GM21515 (cell line): Measurements from ENCODE around the gene PREX1.

Experiments
- ATAC-seq: cut with Tn5 transposase; IDR thresholded peaks from one replicate; pipeline ENCODE4 v1.9.1; 2021; ENCODE audit not compliant: unreplicated experiment

PREX1 gene

DNA sequence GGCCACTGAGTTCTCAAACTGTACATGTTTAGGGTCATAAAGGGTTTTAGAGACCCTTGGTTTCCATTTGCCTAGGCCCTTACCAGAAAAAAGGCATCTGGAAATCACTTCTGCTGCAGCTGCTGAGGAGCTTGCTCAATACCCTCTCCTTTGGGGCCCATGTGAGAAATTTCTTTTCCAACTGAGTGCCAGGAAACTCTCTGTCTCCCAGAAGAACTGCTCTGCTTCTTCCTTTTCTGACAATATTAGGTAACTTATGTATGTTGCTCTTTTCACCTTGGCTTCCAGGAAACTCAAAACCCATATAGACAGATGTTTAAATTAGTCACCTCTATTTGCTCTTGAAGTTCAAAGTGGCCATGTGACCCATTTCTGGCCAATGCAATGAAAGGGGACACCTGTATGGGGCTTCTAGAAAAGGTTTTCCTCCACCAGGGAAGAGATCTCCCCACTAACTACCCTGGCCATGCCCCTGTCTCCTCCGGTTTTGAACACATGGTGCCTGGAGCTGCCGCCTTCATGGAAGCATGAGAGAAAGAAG, 121.6 kb downstream of the PREX1 start:
- ATAC-seq: no peak

DNA sequence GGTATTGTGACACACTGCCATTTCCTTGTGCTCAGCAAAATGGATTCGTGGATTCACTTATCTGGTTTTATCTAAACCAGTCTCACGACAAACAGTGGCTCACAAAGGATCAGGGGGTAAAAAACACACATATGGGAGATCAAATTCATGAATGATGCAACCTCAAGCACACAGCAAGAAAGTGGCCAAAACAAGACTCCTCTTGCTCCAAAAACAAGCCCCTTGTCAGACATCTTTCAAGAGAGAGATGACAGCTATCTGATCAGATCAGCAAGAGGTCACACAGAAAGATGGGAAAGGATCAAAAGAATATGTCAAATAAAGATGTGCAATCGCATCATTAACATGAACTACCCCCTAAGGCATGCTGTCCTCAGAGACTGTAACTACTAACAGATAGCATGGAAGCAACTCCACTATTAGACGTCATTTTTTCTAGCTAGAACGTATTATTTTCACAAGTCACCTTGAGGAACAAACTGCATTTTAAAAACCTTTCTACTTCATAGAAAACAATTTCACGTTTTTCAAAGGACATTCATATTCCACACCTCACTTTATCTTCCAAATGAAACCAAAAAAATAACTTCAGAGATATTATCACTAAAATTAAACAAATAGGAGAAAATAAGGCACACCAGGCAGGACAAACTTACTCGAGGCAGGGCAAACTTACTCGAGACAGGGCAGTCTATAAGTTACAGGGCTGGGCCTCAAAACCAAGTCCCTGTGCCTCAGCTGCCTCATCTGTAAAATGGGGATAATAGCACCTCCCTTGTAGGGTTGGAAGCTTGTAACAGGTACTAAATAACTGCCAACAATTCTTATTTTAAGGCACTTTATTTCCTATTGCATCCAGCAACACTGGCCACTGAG, 122.3 kb downstream of the PREX1 start:
- no peak for ATAC-seq

DNA sequence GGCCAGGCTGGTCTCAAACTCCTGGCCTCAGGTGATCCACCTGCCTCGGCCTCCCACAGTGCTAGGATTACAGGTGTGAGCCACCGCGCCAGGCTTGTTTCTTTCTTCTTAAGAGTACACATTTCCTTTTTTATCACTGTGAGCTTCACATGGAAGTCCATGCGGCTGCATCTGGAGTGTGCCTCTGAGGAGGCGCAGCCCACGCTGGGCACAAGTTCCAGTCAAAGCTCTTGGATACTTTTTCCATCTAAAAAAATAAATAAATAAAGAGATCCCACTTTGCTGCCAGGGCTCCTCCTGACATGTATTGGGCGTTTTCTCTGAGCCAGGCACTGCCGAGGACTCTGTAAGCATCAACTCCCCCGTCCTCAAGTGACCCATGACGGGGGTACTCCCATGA, 123.0 kb downstream of the PREX1 start:
- no peak for ATAC-seq

DNA sequence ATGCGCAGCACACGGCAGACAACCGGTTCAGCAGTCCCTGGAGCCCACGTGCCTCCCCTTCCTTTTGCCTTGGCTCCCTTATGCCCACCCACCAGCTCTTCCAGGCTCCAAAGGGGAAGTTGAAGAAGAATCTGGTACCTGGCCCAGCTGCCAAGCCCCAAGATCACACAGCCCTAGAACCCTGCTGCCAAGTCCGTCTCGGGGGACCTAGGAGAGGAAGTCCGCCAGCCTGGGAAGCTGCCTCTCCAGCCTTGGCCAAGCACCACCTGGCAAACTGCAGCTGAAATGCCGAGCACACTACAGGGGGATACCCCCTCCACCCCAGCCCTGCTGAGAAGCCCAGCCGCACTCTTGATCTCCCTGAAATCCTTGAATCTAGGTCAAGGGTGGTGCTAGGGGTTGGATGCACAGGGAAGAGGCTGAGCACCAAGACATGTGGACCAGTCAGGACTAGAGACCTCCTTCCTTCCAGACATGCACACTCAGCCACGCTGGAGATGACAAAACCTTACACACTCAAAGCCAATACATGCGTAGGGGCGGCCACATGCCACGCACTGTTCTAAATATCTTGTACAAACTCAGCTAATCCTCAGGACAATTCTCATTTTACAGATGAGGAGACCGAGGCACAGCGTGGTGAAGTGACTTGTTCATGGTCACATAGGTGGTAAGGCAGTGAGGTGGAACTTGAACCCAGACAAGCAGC, 124.1 kb downstream of the PREX1 start:
- no peak for ATAC-seq

DNA sequence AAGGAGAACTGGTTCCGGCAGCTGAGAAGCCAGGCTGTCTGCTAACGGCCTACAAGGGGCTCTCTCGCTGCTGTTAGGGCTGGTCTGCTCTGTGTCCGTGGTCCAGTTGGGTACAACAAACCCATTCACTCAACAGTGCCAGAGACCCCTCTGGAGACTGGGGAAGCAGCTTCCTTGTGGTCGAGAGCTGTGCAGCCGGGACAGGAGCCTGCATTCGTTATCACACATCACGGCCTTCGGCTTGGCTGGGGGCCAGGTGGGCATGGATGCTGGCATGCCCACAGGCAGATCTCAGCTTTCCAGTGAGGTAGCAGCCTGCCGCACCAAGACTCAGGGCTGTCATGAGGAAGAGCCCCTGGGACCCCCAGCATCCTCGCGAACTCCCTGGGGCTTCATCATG, 124.7 kb downstream of the PREX1 start:
- ATAC-seq: no peak

DNA sequence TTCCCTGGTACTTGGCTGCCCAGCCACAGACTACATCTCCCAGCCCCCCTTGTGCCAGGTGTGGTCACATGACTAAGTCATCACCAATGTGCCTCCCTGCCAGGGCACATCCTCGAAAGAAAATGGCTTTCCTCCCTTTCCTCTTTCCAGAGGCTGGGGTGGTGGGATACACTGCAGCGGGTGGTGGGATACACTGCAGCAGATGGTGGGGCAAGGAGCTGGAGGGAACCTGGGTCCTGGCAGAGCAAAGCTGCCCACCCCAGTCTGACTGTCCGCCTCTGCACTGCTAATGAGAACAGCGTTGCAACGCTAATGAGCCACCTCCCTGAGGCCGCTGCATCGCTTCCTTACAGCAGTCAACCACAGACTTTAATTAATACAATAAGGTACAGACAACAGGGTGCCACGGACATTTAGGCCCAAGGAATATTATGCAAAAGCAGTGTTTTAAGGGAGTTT, 125.3 kb downstream of the PREX1 start:
- no peak for ATAC-seq

DNA sequence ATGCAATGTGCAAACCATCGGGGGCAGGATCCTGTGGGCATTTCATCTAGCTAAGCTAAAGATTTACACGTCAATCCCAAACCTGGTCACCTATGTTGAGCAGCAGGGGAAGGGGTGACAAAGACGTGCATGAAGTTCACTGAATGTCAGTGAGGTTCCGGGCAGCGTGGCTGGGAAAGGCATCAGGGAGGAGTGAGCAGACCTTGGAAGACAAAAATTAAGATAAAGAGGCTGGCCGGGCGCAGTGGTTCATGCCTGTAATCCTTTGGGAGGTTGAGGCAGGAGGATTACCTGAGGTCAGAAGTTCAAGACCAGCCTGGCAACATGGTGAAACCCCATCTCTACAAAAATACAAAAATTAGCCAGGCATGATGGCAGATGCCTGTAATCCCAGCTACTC, 126.1 kb downstream of the PREX1 start:
- no peak for ATAC-seq

DNA sequence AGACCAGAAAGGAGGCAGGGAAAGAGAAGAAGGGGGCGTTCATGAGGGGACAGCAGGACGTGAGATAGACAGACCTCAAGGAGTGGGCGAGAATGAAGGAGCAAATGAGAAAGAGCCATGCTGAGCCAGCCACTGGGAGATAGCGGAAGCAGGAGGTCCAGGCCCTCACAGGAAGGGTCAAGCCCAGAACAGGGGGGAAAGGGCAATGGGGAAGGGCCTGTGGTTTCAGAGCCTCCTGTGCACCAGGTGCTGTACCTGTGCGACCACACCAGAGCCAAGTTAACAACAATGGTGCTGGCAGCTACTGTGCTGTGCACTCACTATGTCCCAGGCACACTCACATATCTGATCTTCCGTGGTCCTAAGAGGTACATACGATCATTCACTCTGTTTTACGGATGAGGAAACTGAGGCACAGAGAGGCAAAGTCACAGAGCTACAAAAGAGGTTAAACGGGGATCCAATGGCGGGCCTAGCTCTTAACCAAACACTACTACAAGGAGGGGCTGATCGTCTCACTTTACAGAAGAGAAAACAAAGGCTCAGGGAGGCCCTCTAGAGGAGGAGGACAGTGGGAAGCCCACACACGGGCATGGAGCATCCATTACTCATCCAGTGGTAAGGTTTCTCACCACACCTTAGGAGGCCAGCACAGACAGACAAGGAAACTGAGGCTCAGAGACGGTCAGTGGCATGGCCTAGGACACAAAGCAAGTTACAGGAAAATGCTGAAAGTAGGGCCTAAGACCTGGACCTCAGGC, 129.1 kb downstream of the PREX1 start:
- no peak for ATAC-seq

DNA sequence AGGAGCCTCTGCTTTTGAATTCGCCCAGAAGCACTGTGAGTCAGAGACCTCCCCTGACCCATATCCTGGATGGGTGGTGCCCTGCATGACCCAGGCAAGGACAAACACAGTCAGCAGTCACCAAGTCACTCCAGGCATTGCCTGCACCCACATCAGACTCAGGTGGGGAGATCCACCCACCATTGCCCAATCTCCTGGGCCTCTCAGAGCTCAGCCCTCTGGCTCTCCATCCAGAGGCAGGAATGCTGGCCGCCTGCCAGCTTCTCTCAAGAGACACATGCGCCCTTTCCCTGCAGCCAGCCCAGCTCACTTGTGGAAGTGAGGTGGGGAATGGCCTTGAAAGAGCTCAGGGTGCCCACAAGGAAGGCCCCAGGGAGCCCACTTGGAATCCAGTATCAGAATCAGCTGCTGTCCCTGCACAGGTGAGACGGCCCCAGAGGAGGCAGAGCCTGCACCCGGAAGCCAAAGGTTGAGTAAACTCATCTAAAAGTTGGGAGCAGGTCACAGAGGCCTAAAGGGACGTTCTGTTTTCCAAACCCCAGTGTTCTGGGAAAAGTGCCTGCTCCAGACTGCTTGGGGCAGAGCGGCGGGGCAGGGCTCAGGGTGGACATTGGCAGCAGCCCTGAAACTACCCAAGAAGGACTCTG, 129.8 kb downstream of the PREX1 start:
- ATAC-seq: no peak

DNA sequence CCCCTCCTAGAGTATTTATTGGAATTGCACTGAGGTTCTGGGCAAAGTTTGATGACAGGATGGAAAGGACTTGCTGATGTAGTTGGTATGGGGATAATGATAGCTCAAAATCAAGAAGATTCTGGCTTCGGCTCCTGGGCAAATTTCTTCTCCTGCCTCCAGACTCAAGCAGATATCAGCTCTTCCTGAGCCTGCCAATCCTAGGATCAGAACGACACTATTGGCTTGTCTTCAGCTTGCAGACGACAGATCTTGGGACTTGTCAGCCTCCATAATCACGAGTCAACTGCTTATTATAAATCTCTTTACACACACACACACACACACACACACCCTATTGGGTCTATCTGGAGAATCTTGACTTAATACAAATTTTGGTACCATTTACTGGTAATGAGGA, 131.1 kb downstream of the PREX1 start:
- ATAC-seq: no peak

DNA sequence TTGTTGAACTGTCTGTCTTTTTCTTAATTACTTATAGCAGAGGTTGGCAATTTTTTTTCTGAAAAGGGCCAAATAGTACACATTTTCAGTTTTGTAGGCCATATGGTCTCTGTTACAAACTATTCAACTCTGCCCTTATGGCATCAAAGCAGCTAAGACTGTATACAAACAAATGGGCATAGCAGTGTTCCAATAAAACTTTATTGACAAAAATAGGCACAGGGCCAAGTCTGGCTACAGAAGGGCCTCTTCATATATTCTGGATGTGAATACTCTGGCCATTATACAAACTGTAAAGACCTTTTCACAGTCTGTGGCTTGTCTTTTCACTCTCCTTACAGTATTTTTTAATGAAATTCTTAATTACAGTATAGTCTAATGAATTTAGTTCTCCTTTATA, 132.1 kb downstream of the PREX1 start:
- no peak for ATAC-seq

DNA sequence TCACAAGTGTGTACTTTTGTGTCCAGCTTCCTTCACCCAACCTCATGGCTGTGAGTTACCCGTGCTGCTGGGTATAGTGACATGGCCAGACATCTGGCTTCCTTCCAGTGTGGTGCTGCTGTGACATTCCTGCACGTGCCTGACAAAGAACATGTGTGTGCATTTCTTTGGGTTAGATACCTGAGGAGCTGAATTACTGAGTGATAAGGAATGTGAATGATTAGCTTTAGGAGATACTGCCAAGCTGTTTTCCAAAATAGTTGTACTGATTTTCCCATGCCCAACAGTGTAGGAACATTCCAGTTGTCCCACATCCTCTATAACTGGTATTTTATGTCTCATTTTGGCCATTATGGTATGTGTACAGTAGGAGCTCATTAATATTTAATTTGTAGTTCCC, 132.5 kb downstream of the PREX1 start:
- ATAC-seq: no peak

DNA sequence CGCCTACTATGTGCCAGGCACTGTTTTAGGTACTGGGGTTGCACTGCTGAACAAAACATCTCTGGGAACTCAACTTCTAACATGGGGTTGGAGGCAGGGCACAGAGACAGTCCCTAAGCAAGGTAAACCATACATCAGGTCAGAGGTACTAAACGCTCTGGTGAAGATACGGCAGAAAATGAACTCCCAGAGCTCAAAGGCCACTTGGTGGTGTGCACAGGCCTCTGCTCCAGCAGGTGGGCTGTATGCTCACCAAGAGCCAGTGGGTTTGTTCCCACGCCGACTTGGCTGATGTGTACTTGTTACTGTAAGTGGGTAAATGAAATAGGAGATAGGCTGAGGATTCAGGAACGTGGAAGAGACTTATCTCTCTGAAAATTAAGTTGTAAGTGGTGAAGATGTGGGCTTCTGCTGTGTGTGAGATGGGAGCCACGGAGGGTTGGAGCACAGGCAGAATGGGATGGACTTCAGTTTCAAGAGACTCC, 133.4 kb downstream of the PREX1 start:
- no peak for ATAC-seq

DNA sequence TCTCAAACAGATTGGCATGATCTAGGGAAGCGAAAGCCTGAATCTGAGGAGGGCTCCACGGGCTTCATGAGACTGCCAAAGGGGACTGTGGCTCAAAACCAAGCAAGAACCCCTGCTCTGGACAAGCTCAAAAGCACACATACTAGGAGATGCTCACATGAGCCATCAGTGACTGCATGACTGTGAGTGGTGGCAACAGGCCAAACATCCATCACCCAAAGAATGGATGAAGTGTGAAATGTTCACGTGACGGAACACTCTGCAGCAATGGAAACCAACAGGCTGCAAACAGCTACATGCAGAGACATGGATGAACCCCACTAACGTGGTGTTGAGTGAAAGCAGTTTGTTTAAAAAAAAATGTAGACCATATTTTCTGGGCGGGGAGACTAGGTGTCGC, 136.3 kb downstream of the PREX1 start:
- ATAC-seq: no peak

DNA sequence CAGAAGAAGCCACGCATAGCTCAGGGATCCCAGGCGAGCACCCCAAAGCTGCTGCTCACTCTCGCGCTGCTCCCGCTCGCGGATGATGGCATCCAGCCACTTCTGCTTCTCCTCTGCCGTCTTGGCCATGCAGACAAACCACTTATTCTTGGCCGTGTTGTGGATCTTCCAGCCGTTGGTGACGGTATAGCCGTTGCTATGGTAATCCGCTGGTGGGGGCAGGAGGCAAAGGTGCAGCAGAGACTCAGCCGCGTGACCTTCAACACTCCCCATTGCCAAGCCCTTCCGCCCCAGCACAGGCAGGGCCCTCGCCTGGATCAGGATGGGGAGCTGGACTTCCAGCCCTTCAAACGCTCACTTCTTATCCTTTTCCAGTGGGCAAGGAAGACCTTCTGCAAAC, 136.9 kb downstream of the PREX1 start:
- ATAC-seq: no peak

DNA sequence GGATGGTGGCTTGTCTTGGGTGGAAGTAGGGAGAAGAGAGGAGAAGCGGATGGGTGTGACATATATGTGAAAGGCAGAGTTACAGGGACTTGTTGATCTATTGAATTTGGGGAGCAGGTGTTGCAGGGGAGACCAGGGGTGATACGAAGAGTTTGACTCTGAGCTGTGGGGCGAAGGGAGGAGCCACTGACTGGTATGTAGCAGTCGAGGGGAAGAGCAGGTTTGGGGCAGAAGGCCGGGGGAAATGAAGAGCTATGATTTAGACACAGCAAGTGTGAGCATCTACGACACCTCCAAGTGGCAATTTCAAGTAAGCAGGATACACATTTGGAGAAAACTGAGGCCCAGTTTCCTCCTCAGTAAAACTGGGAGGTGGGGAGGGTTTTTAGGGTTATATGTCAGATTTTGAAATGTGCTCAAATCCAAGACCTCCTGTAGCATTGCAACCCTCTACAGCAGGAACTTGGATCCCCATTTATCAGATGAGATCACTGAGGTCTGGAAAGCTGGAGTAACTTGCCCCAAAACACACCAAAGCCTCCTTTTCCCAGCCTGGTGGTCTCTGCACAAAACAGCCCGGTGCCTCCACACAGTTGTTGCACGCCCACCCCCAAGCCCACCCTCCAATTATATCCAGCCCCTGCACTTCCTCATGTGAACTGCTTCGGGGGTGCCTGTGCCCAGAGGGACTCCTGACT, 137.8 kb downstream of the PREX1 start:
- no peak for ATAC-seq

DNA sequence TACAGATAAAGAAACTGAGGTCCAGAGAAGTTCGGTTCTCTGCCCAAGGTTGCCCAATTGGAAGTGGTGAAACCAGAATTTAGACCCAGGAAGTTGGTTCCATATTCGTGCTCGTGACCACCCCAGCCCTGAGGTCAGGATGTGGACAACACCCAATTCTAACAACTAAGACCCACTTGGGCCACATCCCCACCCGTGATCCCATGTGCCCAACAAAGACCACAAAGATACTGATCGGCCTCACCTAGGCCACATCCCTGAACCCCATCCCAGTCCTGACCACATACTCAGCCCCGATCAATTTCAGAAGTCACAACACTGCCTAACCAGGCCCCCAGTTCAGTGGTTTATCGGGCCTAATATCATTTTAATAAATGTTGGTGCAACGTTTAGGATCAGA, 138.4 kb downstream of the PREX1 start:
- ATAC-seq: no peak

DNA sequence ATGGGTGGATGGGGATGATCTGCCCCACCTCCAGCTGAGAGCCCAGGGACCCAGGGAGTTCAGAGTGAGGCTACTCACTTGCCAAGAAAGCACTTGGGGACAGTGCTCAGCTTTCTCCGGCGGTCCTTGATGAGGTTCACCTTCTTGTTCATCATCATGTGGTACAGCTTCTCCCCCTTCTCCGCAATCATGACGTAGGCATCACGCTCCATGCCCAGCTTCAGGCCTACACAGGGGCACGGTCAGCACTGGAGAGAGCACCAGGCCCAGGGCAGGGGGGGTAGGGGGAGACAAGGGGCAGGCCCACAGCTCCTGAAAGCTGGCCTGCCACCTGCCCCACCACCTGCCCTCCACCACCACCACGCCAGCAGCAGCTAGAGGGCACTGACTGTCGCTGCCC, 139.2 kb downstream of the PREX1 start:
- no peak for ATAC-seq

DNA sequence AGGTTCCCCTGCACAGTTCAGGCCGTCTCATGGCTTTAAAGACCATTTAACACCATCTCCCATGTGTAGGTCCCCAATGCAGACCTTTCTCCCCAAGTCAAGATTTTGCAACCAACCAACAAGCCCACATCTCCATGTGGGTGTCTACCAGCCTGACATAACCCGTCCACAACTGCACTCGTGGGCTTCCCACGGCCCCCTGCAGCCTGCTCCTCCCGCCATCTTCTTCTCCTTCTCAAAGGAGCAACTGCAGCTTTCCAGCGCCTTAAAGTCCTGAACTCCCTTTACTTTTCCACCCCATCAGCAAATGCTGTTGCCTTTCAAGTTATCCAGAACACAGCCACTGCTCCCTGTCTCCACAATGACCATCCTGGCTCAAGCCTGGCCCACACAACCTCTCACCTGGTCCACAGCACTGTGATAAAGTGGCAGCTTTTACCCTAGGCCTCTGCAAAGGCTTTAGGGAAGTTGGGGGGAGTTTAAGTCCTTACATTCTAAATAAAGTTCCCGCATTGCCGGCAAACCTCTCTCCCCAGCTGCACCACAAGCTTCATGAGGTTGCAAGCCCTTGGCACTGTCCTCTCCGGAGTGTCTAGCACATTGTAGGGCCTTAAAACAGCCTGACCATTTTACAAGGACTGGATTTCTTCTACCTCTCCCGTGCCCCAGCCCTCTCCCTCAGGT, 140.5 kb downstream of the PREX1 start:
- no peak for ATAC-seq
